ENCODE results near the gene DLGAP1. TPM values are rescaled to one million over a fixed set of nuclear protein-coding genes. Genes with fewer than 3 reads are reported as not detected.
"Not testable (repeated sequence)": the region's sequence is repeated elsewhere in the genome, so short reads cannot be mapped to it uniquely, and the experiment has no call there.

The DLGAP1 gene
- polyA plus RNA-seq, 1 of the 3 experiments (the other 2 are of a cell fraction) = not detected

DNA sequence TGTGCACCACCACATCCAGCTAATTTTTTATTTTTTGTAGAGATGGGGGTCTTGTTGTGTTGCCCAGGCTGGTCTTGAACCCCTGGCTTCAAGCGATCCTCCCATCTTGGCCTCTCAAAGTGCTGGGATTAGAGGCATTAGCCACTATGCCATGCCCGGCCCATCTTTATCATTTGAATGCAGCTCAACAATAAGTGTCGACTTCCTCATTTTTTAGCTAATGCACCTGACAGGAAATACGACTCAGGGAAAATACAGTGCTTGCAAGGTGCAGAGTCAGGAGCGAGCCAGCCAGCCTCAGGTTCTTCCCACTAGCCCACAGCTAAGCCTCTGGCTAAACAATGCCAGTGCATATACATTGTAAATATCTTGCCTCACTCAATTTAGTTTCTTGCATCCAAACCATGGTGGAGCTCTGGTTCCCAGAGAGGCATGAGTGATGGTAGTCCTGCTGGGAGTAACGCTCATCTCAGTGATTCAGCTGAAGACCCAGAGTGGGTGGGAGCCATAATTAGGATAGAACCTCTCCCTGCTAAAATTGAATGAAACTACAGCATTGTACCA, 870.1 kb downstream of the DLGAP1 start:
- no peak overlapping the region for H2AFZ ChIP-seq (ENCODE audit: low read depth)
- CTCF ChIA-PET = interaction anchor here (0.6 to 3.7 kb wide), 36 partner anchors 8 to 304 kb away, joined by 3 to 49 read pairs (median 4); no protein-coding TSS in a partner anchor
- H3K9me2 ChIP-seq = no peaks in the 10 kb centered on the region
- H4K20me1 ChIP-seq (ENCODE audit: insufficient read depth) = no peaks in the 10 kb centered on the region
- H3K9ac ChIP-seq = no peak overlapping the region
- H3K4me2 ChIP-seq = no peak overlapping the region
- H3K36me3 ChIP-seq (replicated peaks in 1 of 2; ENCODE audit: control insufficient read depth in 1 of 2, insufficient read depth in 2 of 2, low read length in 1 of 2) = no peaks in the 10 kb centered on the region
- POLR2A ChIA-PET = interaction anchor here (0.6 kb wide), 1 partner anchor 17 kb away, joined by 4 read pairs; no protein-coding TSS in a partner anchor
- peaks cover 0 to 11% of the 10 kb centered on the region in 2 experiments; a peak in 1 of 4 replicates for H3K4me1 ChIP-seq (ENCODE audit: control insufficient read depth in 1 of 2, insufficient read depth in 2 of 2, low read depth in 1 of 2, low read length in 1 of 2)
- H3K9me3 ChIP-seq = no peaks in the 10 kb centered on the region
- no peak overlapping the region for H3K4me3 ChIP-seq (ENCODE audit: low read depth in 2 of 2, low read length in 1 of 2)
- H3K27ac ChIP-seq (ENCODE audit: low read depth in 2 of 2, low read length in 1 of 2) = peak overlapping the region in 1 of 2 experiments; percentile 24; a peak in 1 of 4 replicates
- H3K79me2 ChIP-seq (ENCODE audit: insufficient read depth) = no peaks in the 10 kb centered on the region
- no peak for DNase-seq
- WGBS (ENCODE audit: low lambda C conversion rate) = 92% methylated on average over 6 of the region's 6 CpGs
- no peaks in the 10 kb centered on the region for H3F3A ChIP-seq (replicated peaks; ENCODE audit: insufficient read depth)
- H3K27me3 ChIP-seq (ENCODE audit: insufficient read depth) = no peaks in the 10 kb centered on the region
- TF ChIP-seq NFIC (IDR thresholded peaks at IDR 0.05; ENCODE audit: borderline replicate concordance) (no peak), YY1 (IDR thresholded peaks at IDR 0.05; ENCODE audit: low read depth) (no peak)
- TF ChIP-seq, protein P1, sequence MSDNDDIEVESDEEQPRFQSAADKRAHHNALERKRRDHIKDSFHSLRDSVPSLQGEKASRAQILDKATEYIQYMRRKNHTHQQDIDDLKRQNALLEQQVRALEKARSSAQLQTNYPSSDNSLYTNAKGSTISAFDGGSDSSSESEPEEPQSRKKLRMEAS (IDR thresholded peaks at IDR 0.05; ENCODE audit: low read depth) = no peak

DNA sequence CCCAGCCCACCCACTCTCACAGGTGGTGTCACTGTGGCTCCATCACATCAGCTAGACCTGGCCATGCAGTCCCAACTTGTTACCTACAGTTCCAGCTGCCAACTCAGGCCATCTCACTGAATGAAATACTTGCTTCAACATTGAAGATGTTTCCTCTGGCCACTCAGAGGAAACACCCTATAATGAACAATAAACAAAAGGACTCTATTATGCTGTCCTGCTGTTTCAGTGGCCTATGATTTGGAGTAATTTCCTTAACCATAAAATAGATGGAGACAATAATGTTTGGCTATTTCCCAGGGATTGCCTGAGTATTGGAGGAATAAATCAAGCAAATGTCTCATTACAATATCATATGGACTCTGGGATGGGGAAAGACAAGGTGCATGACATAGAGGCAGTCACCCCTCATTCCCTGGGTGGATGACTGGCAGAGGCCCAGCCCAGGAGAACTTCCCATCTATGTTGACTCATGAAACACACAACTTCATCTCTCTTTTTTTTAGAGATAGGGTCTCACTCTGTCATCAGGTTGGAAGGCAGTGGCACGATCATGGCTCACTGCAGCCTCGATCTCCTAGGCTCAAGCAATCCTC, 870.7 kb downstream of the DLGAP1 start:
- 94% methylated on average over 2 of the region's 2 CpGs for WGBS (ENCODE audit: low lambda C conversion rate)
- H3K27me3 ChIP-seq (ENCODE audit: insufficient read depth) = no peaks in the 10 kb centered on the region
- H3K27ac ChIP-seq (ENCODE audit: low read depth in 2 of 2, low read length in 1 of 2) = no peak overlapping the region
- H3K4me2 ChIP-seq = no peak overlapping the region
- TF ChIP-seq TCF12 (IDR thresholded peaks at IDR 0.05) = no peak
- no peaks in the 10 kb centered on the region for H3K9me2 ChIP-seq
- H3K36me3 ChIP-seq (replicated peaks in 1 of 2; ENCODE audit: control insufficient read depth in 1 of 2, insufficient read depth in 2 of 2, low read length in 1 of 2) = no peaks in the 10 kb centered on the region
- no peaks in the 10 kb centered on the region for H3F3A ChIP-seq (replicated peaks; ENCODE audit: insufficient read depth)
- ChIA-PET POLR2A (no interaction called here), CTCF (interaction anchor here (0.9 to 3.7 kb wide), 13 partner anchors 10 to 304 kb away, joined by 3 to 49 read pairs (median 8); no protein-coding TSS in a partner anchor)
- H2AFZ ChIP-seq (ENCODE audit: low read depth) = no peak overlapping the region
- peaks cover 0 to 7% of the 10 kb centered on the region in 2 experiments; a peak in 1 of 4 replicates for H3K4me1 ChIP-seq (ENCODE audit: control insufficient read depth in 1 of 2, insufficient read depth in 2 of 2, low read depth in 1 of 2, low read length in 1 of 2)
- no peaks in the 10 kb centered on the region for H3K9me3 ChIP-seq
- H3K79me2 ChIP-seq (ENCODE audit: insufficient read depth) = no peaks in the 10 kb centered on the region
- H3K4me3 ChIP-seq (ENCODE audit: low read depth in 2 of 2, low read length in 1 of 2) = no peak overlapping the region
- no peak for DNase-seq
- no peak overlapping the region for H3K9ac ChIP-seq
- no peaks in the 10 kb centered on the region for H4K20me1 ChIP-seq (ENCODE audit: insufficient read depth)

DNA sequence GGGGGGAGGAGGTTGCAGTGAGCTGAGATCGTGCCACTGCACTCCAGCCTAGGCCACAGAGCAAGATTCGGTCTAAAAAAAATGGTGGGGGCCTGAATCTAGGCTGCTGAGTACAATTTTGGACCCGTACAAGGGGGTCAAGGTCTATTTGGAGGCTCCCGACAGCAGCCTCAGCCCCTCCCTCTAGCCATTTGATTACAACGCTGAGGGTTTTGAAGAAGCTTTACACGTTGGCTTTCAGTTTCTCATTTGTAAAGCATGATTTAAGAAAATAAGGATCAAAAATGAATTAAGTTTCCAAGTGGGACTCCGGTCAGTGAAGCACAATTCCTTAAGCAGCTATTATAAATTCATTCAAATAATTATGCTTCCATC, 871.2 kb downstream of the DLGAP1 start:
- Histone ChIP-seq H3K9me2 (no peaks in the 10 kb centered on the region), H3K9ac (no peak overlapping the region), H3K27ac (ENCODE audit: low read depth in 2 of 2, low read length in 1 of 2) (no peak overlapping the region), H3K79me2 (ENCODE audit: insufficient read depth) (no peaks in the 10 kb centered on the region), H3K4me3 (ENCODE audit: low read depth in 2 of 2, low read length in 1 of 2) (no peak overlapping the region), H3K27me3 (ENCODE audit: insufficient read depth) (no peaks in the 10 kb centered on the region), H3K4me2 (no peak overlapping the region), H2AFZ (ENCODE audit: low read depth) (no peak overlapping the region), H3K36me3 (replicated peaks in 1 of 2; ENCODE audit: control insufficient read depth in 1 of 2, insufficient read depth in 2 of 2, low read length in 1 of 2) (no peaks in the 10 kb centered on the region), H3K4me1 (ENCODE audit: control insufficient read depth in 1 of 2, insufficient read depth in 2 of 2, low read depth in 1 of 2, low read length in 1 of 2) (peaks cover 0 to 7% of the 10 kb centered on the region in 2 experiments; a peak in 1 of 4 replicates), H3F3A (replicated peaks; ENCODE audit: insufficient read depth) (no peaks in the 10 kb centered on the region), H3K9me3 (no peaks in the 10 kb centered on the region), H4K20me1 (ENCODE audit: insufficient read depth) (no peaks in the 10 kb centered on the region)
- TF ChIP-seq POLR2AphosphoS5 (IDR thresholded peaks at IDR 0.05; ENCODE audit: low read depth, low read length) = no peak
- no peak for TF ChIP-seq NRF1 (IDR thresholded peaks at IDR 0.05; ENCODE audit: low read depth, low read length)
- no peak for TF ChIP-seq TEAD4 (IDR thresholded peaks at IDR 0.05; ENCODE audit: borderline replicate concordance, insufficient read depth)
- no peak for TF ChIP-seq TAF1 (IDR thresholded peaks at IDR 0.05; ENCODE audit: borderline replicate concordance, low read depth, low read length)
- TF ChIP-seq, protein P2, sequence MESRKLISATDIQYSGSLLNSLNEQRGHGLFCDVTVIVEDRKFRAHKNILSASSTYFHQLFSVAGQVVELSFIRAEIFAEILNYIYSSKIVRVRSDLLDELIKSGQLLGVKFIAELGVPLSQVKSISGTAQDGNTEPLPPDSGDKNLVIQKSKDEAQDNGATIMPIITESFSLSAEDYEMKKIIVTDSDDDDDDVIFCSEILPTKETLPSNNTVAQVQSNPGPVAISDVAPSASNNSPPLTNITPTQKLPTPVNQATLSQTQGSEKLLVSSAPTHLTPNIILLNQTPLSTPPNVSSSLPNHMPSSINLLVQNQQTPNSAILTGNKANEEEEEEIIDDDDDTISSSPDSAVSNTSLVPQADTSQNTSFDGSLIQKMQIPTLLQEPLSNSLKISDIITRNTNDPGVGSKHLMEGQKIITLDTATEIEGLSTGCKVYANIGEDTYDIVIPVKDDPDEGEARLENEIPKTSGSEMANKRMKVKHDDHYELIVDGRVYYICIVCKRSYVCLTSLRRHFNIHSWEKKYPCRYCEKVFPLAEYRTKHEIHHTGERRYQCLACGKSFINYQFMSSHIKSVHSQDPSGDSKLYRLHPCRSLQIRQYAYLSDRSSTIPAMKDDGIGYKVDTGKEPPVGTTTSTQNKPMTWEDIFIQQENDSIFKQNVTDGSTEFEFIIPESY (IDR thresholded peaks at IDR 0.05; ENCODE audit: borderline replicate concordance, low read depth) = no peak
- no peak for TF ChIP-seq GATA2 (CRISPR knock-in tag; IDR thresholded peaks at IDR 0.05)
- no peak for TF ChIP-seq CHD2 (IDR thresholded peaks at IDR 0.05; ENCODE audit: low read length, partially characterized antibody)
- POLR2A ChIA-PET = no interaction called here
- CTCF ChIA-PET = interaction anchor here (2.1 to 3.7 kb wide), 5 partner anchors 9 to 288 kb away, joined by 9 to 49 read pairs (median 21); no protein-coding TSS in a partner anchor
- WGBS (ENCODE audit: low lambda C conversion rate) = 95% methylated on average over 7 of the region's 7 CpGs
- DNase-seq = no peak

DNA sequence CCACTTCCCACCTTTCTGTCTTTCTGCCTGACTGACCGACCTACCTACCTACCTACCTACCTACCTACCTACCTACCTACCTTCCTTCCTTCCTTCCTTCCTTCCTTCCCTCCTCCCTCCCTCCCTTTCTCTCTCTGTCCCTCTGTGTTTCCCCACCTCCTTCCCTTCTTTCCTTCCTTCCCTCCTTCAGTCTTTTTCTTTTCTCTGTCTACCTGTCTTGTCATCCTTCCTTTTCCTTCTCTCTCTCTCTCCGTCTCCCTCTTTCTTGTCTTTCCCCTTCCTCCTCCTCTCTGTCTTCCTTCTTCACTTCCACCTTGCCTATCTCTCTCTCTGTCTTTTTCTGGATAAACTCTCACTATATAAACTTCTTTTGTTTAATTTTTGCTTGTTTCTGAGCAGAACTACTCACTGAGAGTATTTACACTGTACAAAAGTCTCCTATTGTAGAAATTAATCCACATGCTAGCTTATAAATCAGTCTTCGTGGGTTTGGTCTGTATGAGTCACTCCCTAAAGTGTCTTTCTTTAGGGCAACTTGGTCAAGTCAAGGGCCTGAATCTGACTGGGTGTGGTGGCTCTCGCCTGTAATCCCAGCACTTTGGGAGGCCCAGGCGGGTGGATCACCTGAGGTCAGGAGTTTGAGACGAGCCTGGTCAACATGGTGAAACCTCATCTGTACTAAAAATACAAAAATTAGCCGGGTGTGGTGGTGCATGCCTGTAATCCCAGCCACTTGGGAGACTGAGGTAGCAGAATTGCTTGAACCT, 871.8 kb downstream of the DLGAP1 start:
- H3F3A ChIP-seq (replicated peaks; ENCODE audit: insufficient read depth); H3K9me2 ChIP-seq; H2AFZ ChIP-seq (ENCODE audit: low read depth); H3K9ac ChIP-seq; H3K4me1 ChIP-seq (ENCODE audit: control insufficient read depth in 1 of 2, insufficient read depth in 2 of 2, low read depth in 1 of 2, low read length in 1 of 2); H3K4me2 ChIP-seq; H4K20me1 ChIP-seq (ENCODE audit: insufficient read depth); H3K79me2 ChIP-seq (ENCODE audit: insufficient read depth); H3K9me3 ChIP-seq; H3K27me3 ChIP-seq (ENCODE audit: insufficient read depth); H3K4me3 ChIP-seq (ENCODE audit: low read depth in 2 of 2, low read length in 1 of 2); H3K36me3 ChIP-seq (replicated peaks in 1 of 2; ENCODE audit: control insufficient read depth in 1 of 2, insufficient read depth in 2 of 2, low read length in 1 of 2); DNase-seq; POLR2A ChIA-PET: not testable (repeated sequence)
- 83% methylated on average over 7 of the region's 7 CpGs for WGBS (ENCODE audit: low lambda C conversion rate)
- H3K27ac ChIP-seq (ENCODE audit: low read depth in 2 of 2, low read length in 1 of 2) = peak overlapping the region in 1 of 2 experiments; percentile 26; a peak in 2 of 4 replicates
- CTCF ChIA-PET = interaction anchor here (1.1 to 3.7 kb wide), 5 partner anchors 9 to 287 kb away, joined by 4 to 49 read pairs (median 21); no protein-coding TSS in a partner anchor
